SK-N-MC (cell line): ENCODE results near the gene MACROD2.

Experiments
- EZH2 ChIP-seq: fragments of 200-600 bp; sonication (generic); IDR thresholded peaks from one replicate; pipeline ENCODE4 v1.6.1; 2017; ENCODE audit warnings: antibody characterized with exemption
- POLR2AphosphoS5 ChIP-seq: IDR thresholded peaks from 2 replicates; pipeline ENCODE4 v1.6.1; 2012; ENCODE audit warnings: mild to moderate bottlenecking, low read depth, low read length, borderline replicate concordance

DNA sequence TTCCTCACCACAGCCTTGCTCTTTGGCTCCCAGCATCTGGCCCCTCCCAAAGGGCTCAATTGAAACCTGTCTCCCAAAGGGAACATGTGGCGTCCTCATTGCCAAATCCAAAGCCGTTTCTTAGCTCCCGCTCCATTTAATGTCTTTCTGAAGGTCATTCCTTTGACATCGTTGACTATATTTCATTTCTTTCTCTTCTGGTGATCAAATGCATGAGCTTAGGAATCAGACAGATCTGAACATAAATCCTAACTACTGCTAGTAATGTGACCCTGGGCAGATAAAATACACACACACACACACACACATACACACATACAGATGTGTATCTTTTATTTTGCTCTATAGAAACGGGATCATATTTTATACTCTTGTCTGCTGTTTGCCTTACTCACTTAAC lies 1306.8 kb downstream of the MACROD2 start:
- TF ChIP-seq EZH2 (no peak), POLR2AphosphoS5 (no peak)
